KBM-7 (cell line): ENCODE data around the gene PSPN.
A peak's percentile ranks its signal among the peaks of the same experiment; 100 is the strongest.
"Not testable (repeated sequence)": the region's sequence is repeated elsewhere in the genome, so short reads cannot be mapped to it uniquely, and the experiment has no call there.

Experiments used
- DNase-seq: peaks from one replicate; pipeline ENCODE4 v3.0.0-alpha.2; 2015
- in situ Hi-C: fragments of 300-500 bp; cut with MboI; formaldehyde crosslinking; loops from 2 replicates; pipeline ENCODE4 v1.14.3; 2020; ENCODE audit warnings: low sequenced_read_pairs, low pct_unique_long_range_greater_than_20kb, mixed read lengths

PSPN gene

GRCh38 chr19:6409346-6409745 lies 33.6 kb upstream of the PSPN start:
- in situ Hi-C loops = no loop called here

GRCh38 chr19:6406401-6406800 lies 30.7 kb upstream of the PSPN start:
- in situ Hi-C loops = no loop called here
- DNase-seq = no peak

More at GRCh38 chr19:6409346-6409745, 33.6 kb upstream of the PSPN start:
- no peak for DNase-seq

DNA sequence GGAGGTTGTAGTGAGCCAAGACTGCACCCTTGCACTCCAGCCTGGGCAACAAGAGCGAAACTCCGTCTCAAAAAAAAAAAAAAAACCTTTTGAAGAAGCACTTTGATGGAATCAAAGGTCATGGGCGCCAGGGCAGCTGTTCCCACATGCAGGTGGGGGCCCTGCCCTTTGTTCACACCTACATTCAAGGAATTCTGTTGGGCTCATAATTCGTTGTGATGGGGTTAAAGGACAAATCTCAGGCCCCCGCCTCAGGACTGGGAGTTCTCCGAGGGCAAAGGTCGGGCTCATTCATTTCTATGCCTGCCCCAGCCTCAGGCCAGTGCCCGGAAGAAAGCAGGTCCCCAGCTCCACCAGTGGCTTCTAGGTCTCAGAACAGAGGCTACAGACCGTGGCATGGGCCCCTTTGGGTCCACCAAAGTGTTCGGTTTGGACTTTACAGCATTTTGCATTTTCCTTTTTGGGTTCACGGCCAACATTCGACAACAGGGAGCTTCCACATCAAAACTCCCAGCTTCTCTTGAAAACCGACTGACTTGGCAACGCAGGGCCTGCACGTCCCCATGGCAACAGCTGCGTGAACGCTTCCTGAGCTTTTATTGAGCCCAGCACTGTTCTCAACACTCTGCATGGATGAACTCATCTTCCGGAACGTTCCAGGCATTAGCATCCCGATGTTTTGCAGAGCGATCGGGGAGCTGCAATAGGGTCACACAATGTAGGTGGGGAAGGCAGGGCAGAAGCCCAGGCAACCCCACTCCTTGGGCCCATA lies 27.3 kb upstream of the PSPN start:
- no peak for DNase-seq
- in situ Hi-C loops = no loop called here

DNA sequence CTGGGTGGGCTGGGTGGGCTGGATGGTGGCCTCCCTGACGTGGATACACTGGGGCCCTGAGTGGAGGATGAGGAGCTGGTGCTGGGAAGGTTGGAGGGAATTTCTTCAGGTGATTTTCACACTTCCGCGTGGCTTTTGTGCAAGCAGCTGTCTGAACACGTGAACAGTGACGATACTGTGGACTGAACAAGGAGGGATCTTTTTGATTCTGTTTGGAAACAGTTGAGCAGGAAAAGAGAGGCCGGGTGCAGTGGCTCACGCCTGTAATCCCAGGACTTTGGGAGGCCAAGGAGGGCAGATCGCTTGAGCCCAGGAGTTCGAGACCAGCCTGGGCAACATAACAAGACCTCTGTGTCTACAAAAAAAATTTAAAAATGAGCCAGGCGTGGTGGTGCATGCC lies 26.3 kb upstream of the PSPN start:
- in situ Hi-C loops = no loop called here
- DNase-seq = no peak

GRCh38 chr19:6400062-6400944 lies 24.6 kb upstream of the PSPN start:
- DNase-seq, in situ Hi-C loops: not testable (repeated sequence)

- in situ Hi-C loops = no loop called here
- DNase-seq = no peak
Measured at GRCh38 chr19:6396305-6396704, 20.6 kb upstream of the PSPN start.

DNA sequence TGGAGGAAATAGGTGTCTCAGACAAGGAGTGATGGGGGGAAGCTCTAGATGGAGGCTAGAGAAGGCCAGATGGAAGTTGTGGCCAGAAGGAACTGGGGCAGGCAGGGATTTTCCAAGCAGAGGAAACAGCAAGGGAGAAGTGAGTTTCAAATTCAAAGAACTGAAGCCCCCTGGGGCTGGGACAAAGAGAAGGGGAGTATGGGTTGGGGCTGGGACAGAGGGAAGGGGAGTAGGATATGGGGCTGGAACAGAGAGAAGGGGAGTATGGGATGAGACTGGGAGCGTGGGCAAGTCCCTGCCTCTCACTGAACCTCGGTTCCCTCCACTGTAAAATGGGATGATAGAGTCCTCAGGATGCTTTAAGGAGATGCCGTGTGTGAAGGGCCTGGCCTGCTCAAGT lies 19.1 kb upstream of the PSPN start:
- in situ Hi-C loops = no loop called here
- DNase-seq = no peak

DNA sequence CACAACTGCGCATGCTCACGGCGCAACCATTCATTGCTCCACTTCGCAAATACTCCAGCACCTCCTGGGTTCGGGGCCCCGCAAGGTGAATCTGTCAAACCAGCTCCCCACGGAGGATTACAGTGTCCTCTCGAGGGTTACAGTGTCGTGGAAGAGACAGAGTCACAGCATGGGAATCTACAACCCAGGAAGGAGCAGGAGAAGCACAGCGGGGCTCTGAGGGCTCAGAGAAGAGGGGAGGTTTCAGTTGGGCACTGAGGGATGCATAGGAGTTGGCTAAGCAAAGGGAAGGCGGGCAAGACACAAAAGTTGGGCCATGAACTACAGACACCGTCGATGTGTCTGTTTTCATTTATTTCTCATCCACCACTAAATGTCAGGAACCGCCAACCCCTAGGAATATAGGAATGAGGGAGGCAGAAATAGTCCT lies 18.3 kb upstream of the PSPN start:
- in situ Hi-C loops = no loop called here
- no peak for DNase-seq

- in situ Hi-C loops = no loop called here
- peak; percentile 95 for DNase-seq
Measured at GRCh38 chr19:6393074-6393982, 17.6 kb upstream of the PSPN start, which contains the start of gene GTF2F1. GTF2F1 (minus strand) TSS chr19:6393164; CDS start chr19:6392995, 169 bp downstream.

- DNase-seq = no peak
- in situ Hi-C loops = no loop called here
Measured at GRCh38 chr19:6392221-6393073, 16.7 kb upstream of the PSPN start.

GRCh38 chr19:6387372-6387771 lies 11.6 kb upstream of the PSPN start:
- in situ Hi-C loops = no loop called here
- DNase-seq = no peak

DNA sequence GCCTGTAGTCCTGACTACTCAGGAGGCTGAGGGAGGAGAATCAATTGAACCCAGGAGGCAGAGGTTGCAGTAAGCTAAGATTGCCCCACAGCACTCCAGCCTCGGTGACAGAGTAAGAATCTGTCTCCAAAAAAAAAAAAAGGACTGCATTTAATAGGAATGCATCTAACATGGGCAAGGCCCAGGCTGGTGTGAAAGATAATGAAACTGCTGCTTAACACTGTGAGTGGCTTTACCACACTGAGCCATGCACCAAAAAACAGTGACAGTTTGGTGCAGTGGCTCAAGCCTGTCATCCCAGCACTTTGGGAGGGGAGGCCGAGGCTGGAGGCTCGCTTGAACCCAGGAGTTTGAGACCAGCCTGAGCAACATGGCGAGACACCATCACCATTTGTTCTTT lies 8.6 kb upstream of the PSPN start:
- no peak for DNase-seq
- in situ Hi-C loops = no loop called here

GRCh38 chr19:6383188-6383587 lies 7.5 kb upstream of the PSPN start:
- in situ Hi-C loops = no loop called here
- DNase-seq = no peak

- in situ Hi-C loops = no loop called here
- DNase-seq = no peak
Measured at GRCh38 chr19:6381030-6381750, 5.5 kb upstream of the PSPN start.

- in situ Hi-C loops = no loop called here
- no peak for DNase-seq
Measured at GRCh38 chr19:6379744-6380143, 4.0 kb upstream of the PSPN start.

GRCh38 chr19:6378486-6378885 lies 2.8 kb upstream of the PSPN start:
- in situ Hi-C loops = no loop called here
- no peak for DNase-seq

DNA sequence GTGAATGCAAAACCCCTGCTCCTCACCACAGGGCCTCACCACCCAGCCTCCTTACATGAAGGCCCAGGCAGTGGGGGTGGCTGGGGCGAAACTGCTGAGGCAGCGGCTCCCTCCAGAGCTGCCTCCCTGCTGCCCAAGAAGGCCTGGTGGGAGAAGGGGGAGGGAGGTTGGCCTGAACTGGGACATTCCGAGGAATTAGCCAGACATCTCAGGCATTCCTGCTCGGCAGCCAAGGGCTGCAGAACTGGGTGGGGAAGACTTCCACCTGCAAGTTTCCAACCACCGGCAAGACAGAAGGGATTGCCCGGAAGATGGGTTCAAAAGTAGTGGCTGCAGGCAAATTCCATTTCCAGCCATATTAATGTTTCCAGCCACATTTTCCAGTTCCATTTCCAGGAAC lies 2.3 kb upstream of the PSPN start:
- in situ Hi-C loops = no loop called here
- DNase-seq = no peak
